HepG2 (cell line): ENCODE results near the gene CERT1. TPM values are rescaled to one million over a fixed set of nuclear protein-coding genes. Genes with fewer than 3 reads are reported as not detected.

Experiments
- ATAC-seq: fragments of 200-7000 bp; cut with Tn5 transposase; 3 replicates; pipeline ENCODE4 v1.9.1; 2020; ENCODE audit warnings: mild to moderate bottlenecking, moderate library complexity
- BruUV-seq: library from RNA; stranded (reverse); fragments of 400-500 nt; replicated peaks from 2 replicates; lab custom pipeline; 2021; lab: Mats Ljungman, UMichigan
- CTCF ChIA-PET: fragments of 300-600 bp; formaldehyde crosslinking; extraction: SDS; loops from one replicate; lab custom pipeline; 2021; ENCODE audit warnings: low total read pairs, inconsistent platforms, low intra/inter-chr PET ratio; lab: Yijun Ruan, JAX
- POLR2A ChIA-PET: fragments of 350-600 bp; sonication (Branson Sonifier 250); formaldehyde crosslinking; loops from one replicate; lab custom pipeline; 2020; ENCODE audit warnings: antibody characterized with exemption, inconsistent platforms; lab: Yijun Ruan, JAX
- DNase-seq: peaks from one replicate; pipeline ENCODE4 v3.0.0-alpha.2; 2015; ENCODE audit warnings: low spot score
- FAIRE-seq: peaks from 3 replicates; lab custom pipeline; 2011; peaks lifted over from hg19 to GRCh38; lab: Jason Lieb, UNC
- H2AFZ ChIP-seq: one replicate; pipeline ENCODE4 v1.6.1; 2011; ENCODE audit warnings: low read length, inconsistent platforms
- H3K27ac ChIP-seq: fragments of 300-600 bp; 3 replicates; pipeline ENCODE4 v1.8.0; 2011; ENCODE audit warnings: mixed run types, mild to moderate bottlenecking, mixed read lengths, low read length, inconsistent platforms; ENCODE audit not compliant: insufficient read depth; ENCODE audit errors: extremely low read length
- H3K27me3 ChIP-seq, 2 experiments: fragments of 200-600 bp in 1 of 2; 2 replicates in 1 of 2; 3 replicates in 1 of 2; pipeline versions ENCODE4 v1.6.0 to v1.8.0; 2011; ENCODE audit warnings: low read length in 2 of 2, mild to moderate bottlenecking in 2 of 2, moderate library complexity in 2 of 2, inconsistent platforms in 1 of 2; ENCODE audit not compliant: insufficient read depth in 2 of 2, control insufficient read depth in 1 of 2
- H3K36me3 ChIP-seq, 2 experiments: fragments of 200-600 bp in 1 of 2; replicated peaks in 1 of 2; 2 replicates in 1 of 2; 3 replicates in 1 of 2; pipeline versions ENCODE4 v1.5.1 to v1.8.0; 2011; ENCODE audit warnings: low read length in 2 of 2, inconsistent platforms in 1 of 2; ENCODE audit not compliant: insufficient read depth in 2 of 2, control insufficient read depth in 1 of 2
- H3K4me1 ChIP-seq: 2 replicates; pipeline ENCODE4 v1.5.1; 2012; ENCODE audit warnings: low read length, inconsistent platforms; ENCODE audit not compliant: insufficient read depth
- H3K4me2 ChIP-seq: 2 replicates; pipeline ENCODE4 v1.6.0; 2011; ENCODE audit warnings: low read depth, low read length, inconsistent platforms
- H3K4me3 ChIP-seq, 3 experiments: fragments of 200-600 bp in 1 of 3; sonication (generic), shearing (Covaris generic) in 1 of 3; replicated peaks in 1 of 3; 2 replicates each; pipeline ENCODE4 v1.5.1; 2011 to 2016; ENCODE audit warnings: low read length in 3 of 3, inconsistent platforms in 2 of 3, low read depth in 2 of 3, mild to moderate bottlenecking in 2 of 3, control low read depth in 1 of 3, mixed read lengths in 1 of 3; ENCODE audit not compliant: insufficient read depth in 1 of 3
- H3K79me2 ChIP-seq: one replicate; pipeline ENCODE4 v1.6.1; 2011; ENCODE audit warnings: low read length, inconsistent platforms; ENCODE audit not compliant: insufficient read depth
- H3K9ac ChIP-seq: 2 replicates; pipeline ENCODE4 v1.6.0; 2011; ENCODE audit warnings: mild to moderate bottlenecking, low read depth, low read length, inconsistent platforms; ENCODE audit not compliant: insufficient read depth
- H3K9me3 ChIP-seq: 2 replicates; pipeline ENCODE4 v1.5.1; 2012; ENCODE audit warnings: mild to moderate bottlenecking, low read length
- H4K20me1 ChIP-seq: 2 replicates; pipeline ENCODE4 v1.6.0; 2011; ENCODE audit warnings: inconsistent platforms, mild to moderate bottlenecking, low read length, moderate library complexity; ENCODE audit not compliant: insufficient read depth
- CAMTA2 ChIP-seq: sonication (generic); formaldehyde crosslinking; IDR thresholded peaks from 2 replicates; pipeline ENCODE4 v1.4.0; 2020; ENCODE audit warnings: mild to moderate bottlenecking, missing genetic modification reagents, borderline replicate concordance
- ISL2 ChIP-seq: sonication (generic); formaldehyde crosslinking; IDR thresholded peaks from 2 replicates; pipeline ENCODE4 v1.5.0; 2020; ENCODE audit warnings: missing genetic modification reagents
- NFE2 ChIP-seq: sonication (generic); formaldehyde crosslinking; IDR thresholded peaks from 2 replicates; pipeline ENCODE4 v1.4.0; 2020; ENCODE audit warnings: missing genetic modification reagents
- NFIC ChIP-seq: IDR thresholded peaks from 2 replicates; pipeline ENCODE4 v1.6.1; 2012; ENCODE audit warnings: mild to moderate bottlenecking, low read length, inconsistent platforms
- PHF5A ChIP-seq: IDR thresholded peaks from one replicate; pipeline ENCODE4 v1.6.1; 2018; ENCODE audit warnings: low read depth, missing genetic modification reagents; ENCODE audit not compliant: unreplicated experiment
- ZBTB46 ChIP-seq: sonication (generic); formaldehyde crosslinking; IDR thresholded peaks from 2 replicates; pipeline ENCODE4 v1.4.0; 2020; ENCODE audit warnings: mild to moderate bottlenecking, missing genetic modification reagents, borderline replicate concordance
- ZFP36L1 ChIP-seq: sonication (generic); formaldehyde crosslinking; IDR thresholded peaks from 2 replicates; pipeline ENCODE4 v1.8.0; 2022; ENCODE audit warnings: mild to moderate bottlenecking, missing genetic modification reagents, moderate library complexity
- ZNF598 ChIP-seq: sonication (generic); formaldehyde crosslinking; IDR thresholded peaks from 2 replicates; pipeline ENCODE4 v1.5.1; 2020; ENCODE audit warnings: mild to moderate bottlenecking, missing genetic modification reagents, borderline replicate concordance
- ZNF724P ChIP-seq: sonication (generic); formaldehyde crosslinking; IDR thresholded peaks from 2 replicates; pipeline ENCODE4 v1.8.0; 2022; ENCODE audit warnings: missing genetic modification reagents, borderline replicate concordance
- ZSCAN20 ChIP-seq: sonication (generic); formaldehyde crosslinking; IDR thresholded peaks from 2 replicates; pipeline ENCODE4 v1.4.0; 2020; ENCODE audit warnings: missing genetic modification reagents, mild to moderate bottlenecking, borderline replicate concordance
- ZSCAN9 ChIP-seq: IDR thresholded peaks from 2 replicates; pipeline ENCODE4 v1.6.1; 2016; ENCODE audit warnings: borderline replicate concordance
- WGBS: methylation state at CpG from one replicate; pipeline ENCODE4 v1.1.6; 2017; ENCODE audit warnings: low lambda C conversion rate; 5-methylcytosine and 5-hydroxymethylcytosine counted together
- in situ Hi-C: cut with HindIII; loops from 2 replicates; pipeline ENCODE4 v1.10.0; 2017; ENCODE audit warnings: low pct_unique_long_range_greater_than_20kb; ENCODE audit not compliant: extremely low pct_ligation_motif_present
- intact Hi-C: fragments of 100-400 bp; cut with micrococcal nuclease; formaldehyde crosslinking; loops from one replicate; pipeline ENCODE4 v1.10.0; 2022; ENCODE audit not compliant: unreplicated experiment
- polyA plus RNA-seq, 8 experiments: library from polyadenylated mRNA; depleted of rRNA in 3 of 8; stranded (reverse) in 7 of 8; unstranded in 1 of 8; fragments of >200 nt; fragmentation: Illumina TruSeq in 4 of 8; extraction: Trizol in 4 of 8; gene quantifications; 2 replicates each; pipeline versions ENCODE4 v1.2.1 to v1.2.3, GENCODE V29; 2011 to 2016; ENCODE audit warnings: low read depth in 4 of 8, missing spikeins in 1 of 8, mixed read lengths in 1 of 8; ENCODE audit not compliant: insufficient read depth in 1 of 8
- total RNA-seq, 5 experiments: library from RNA; depleted of rRNA; stranded (reverse); fragments of >200 nt; fragmentation: Illumina TruSeq; extraction: Trizol; gene quantifications; 2 replicates each; pipeline ENCODE4 v1.2.3, GENCODE V29; 2016; ENCODE audit warnings: low read depth in 1 of 5

Gene CERT1
- total and polyA plus RNA-seq, 2 of the 13 experiments (the other 11 are each of a cell fraction or from before 2014, with no cell fraction given): 8.2 to 12.7 TPM

- Histone ChIP-seq H3K9ac (no peak overlapping the region), H3K4me2 (no peak overlapping the region), H3K79me2 (no peaks in the 10 kb centered on the region), H3K9me3 (no peaks in the 10 kb centered on the region), H3K27me3 (no peaks in the 10 kb centered on the region), H3K4me1 (no peaks in the 10 kb centered on the region), H4K20me1 (no peaks in the 10 kb centered on the region), H2AFZ (no peak overlapping the region), H3K27ac (no peak overlapping the region), H3K36me3 (no peaks in the 10 kb centered on the region), H3K4me3 (no peak overlapping the region)
- intact Hi-C loops (no loop called here), in situ Hi-C loops (no loop called here)
- WGBS: 95% methylated on average over 6 of the region's 6 CpGs
- no TSS peak for BruUV-seq
- ATAC-seq (no peak), DNase-seq (no peak), FAIRE-seq (no peak)
- CTCF ChIA-PET: no interaction called here
- POLR2A ChIA-PET: no interaction called here
- no peak for TF ChIP-seq CAMTA2 (CRISPR knock-in tag)
- no peak for TF ChIP-seq ZSCAN9
- no peak for TF ChIP-seq ZFP36L1
- TF ChIP-seq PHF5A (CRISPR knock-in tag): no peak
- TF ChIP-seq NFE2 (CRISPR knock-in tag): no peak
- no peak for TF ChIP-seq ISL2 (CRISPR knock-in tag)
- no peak for TF ChIP-seq NFIC
- no peak for TF ChIP-seq ZNF724P
- no peak for TF ChIP-seq ZNF598
- no peak for TF ChIP-seq ZBTB46
- TF ChIP-seq ZSCAN20 (CRISPR knock-in tag): no peak
These were observed 35.4 kb upstream of the CERT1 start for GRCh38 chr5:75546830-75547229.
